CD4-positive, alpha-beta T cell treated with Interleukin-2 at 100 ng/mL for 4 hours (primary cell): ENCODE results near the gene CLEC4E.
"Not testable (repeated sequence)": the region's sequence is repeated elsewhere in the genome, so short reads cannot be mapped to it uniquely, and the experiment has no call there.

ENCODE experiments used
- DNase-seq: peaks from one replicate; pipeline ENCODE4 v3.0.0-alpha.2; 2020; ENCODE audit warnings: low spot score

CLEC4E gene

GRCh38 chr12:8537820-8538219 lies 2.9 kb downstream of the CLEC4E start:
- not testable (repeated sequence) for DNase-seq

GRCh38 chr12:8532045-8532444 lies 8.7 kb downstream of the CLEC4E start:
- DNase-seq = no peak

GRCh38 chr12:8527250-8528130 lies 13.2 kb downstream of the CLEC4E start:
- no peak for DNase-seq

GRCh38 chr12:8519171-8519570 lies 21.5 kb downstream of the CLEC4E start:
- DNase-seq = no peak

GRCh38 chr12:8517971-8518370 lies 22.7 kb downstream of the CLEC4E start:
- no peak for DNase-seq

GRCh38 chr12:8513256-8513655 lies 27.4 kb downstream of the CLEC4E start, which contains the start of gene CLEC4D:
Gene CLEC4D (plus strand): TSS chr12:8513503. CDS start chr12:8513733, 230 bp downstream.
- no peak for DNase-seq

GRCh38 chr12:8508910-8509841 lies 31.5 kb downstream of the CLEC4E start:
- DNase-seq = no peak

GRCh38 chr12:8508223-8508622 lies 32.5 kb downstream of the CLEC4E start:
- no peak for DNase-seq

GRCh38 chr12:8507596-8507995 lies 33.1 kb downstream of the CLEC4E start:
- no peak for DNase-seq

- no peak for DNase-seq
Measured at GRCh38 chr12:8504351-8504750, 36.4 kb downstream of the CLEC4E start.

- peak; percentile 4 for DNase-seq
Measured at GRCh38 chr12:8501720-8502119, 39.0 kb downstream of the CLEC4E start.

GRCh38 chr12:8499616-8500015 lies 41.1 kb downstream of the CLEC4E start:
- no peak for DNase-seq

- not testable (repeated sequence) for DNase-seq
Measured at GRCh38 chr12:8496074-8496473, 44.6 kb downstream of the CLEC4E start.

GRCh38 chr12:8495671-8496070 lies 45.0 kb downstream of the CLEC4E start:
- not testable (repeated sequence) for DNase-seq

GRCh38 chr12:8493084-8493483 lies 47.6 kb downstream of the CLEC4E start:
- DNase-seq = peak; percentile 43

GRCh38 chr12:8491646-8492530 lies 48.8 kb downstream of the CLEC4E start:
- no peak for DNase-seq
